Measurements from ENCODE around the gene TMEM8B.

GRCh38 chr9:35914301-35914807 lies 85.3 kb downstream of the TMEM8B start:
- TF ChIP-seq RARB (CRISPR knock-in tag; IDR thresholded peaks at IDR 0.05) = no peak
- TF ChIP-seq OSR1 (CRISPR knock-in tag; IDR thresholded peaks at IDR 0.05) = no peak
- TF ChIP-seq ARNTL (CRISPR knock-in tag; IDR thresholded peaks at IDR 0.05; ENCODE audit: borderline replicate concordance, low read depth) = no peak
- no peak for TF ChIP-seq ZFP3 (CRISPR knock-in tag; IDR thresholded peaks at IDR 0.05)
- no peak for TF ChIP-seq ZC3H10 (CRISPR knock-in tag; IDR thresholded peaks at IDR 0.05)
- TF ChIP-seq CSDC2 (CRISPR knock-in tag; IDR thresholded peaks at IDR 0.05) = no peak

All from SK-N-SH treated with all-trans-retinoic acid at 6 μM for 48 hours (cell line).